HCT116 (cell line): ENCODE measurements around the gene SAP30L. TPM values are rescaled to one million over a fixed set of nuclear protein-coding genes. Genes with fewer than 3 reads are reported as not detected.

Experiments used
- ATAC-seq: fragments of 200-7000 bp; cut with Tn5 transposase; 2 replicates; pipeline ENCODE4 v1.9.1; 2020; ENCODE audit warnings: mild to moderate bottlenecking, moderate library complexity
- BruUV-seq: library from RNA; stranded (reverse); fragments of 400-500 nt; replicated peaks from 2 replicates; lab custom pipeline; 2021; lab: Mats Ljungman, UMichigan
- CTCF ChIA-PET: fragments of 300-600 bp; sonication (Branson Sonifier 250); formaldehyde crosslinking; loops from one replicate; lab custom pipeline; 2021; ENCODE audit warnings: antibody characterized with exemption; lab: Charles Lee
- POLR2A ChIA-PET: fragments of 300-600, 350-600 bp; sonication (Branson Sonifier 250); formaldehyde crosslinking; loops from one replicate; lab custom pipeline; 2021; ENCODE audit warnings: antibody characterized with exemption; lab: Charles Lee
- RAD21 ChIA-PET, 2 experiments: fragments of 300-600 bp; sonication (Branson Sonifier 250); formaldehyde crosslinking; loops; one replicate each; lab custom pipeline; 2023; ENCODE audit warnings: low total read pairs in 2 of 2; ENCODE audit not compliant: uncharacterized antibody in 2 of 2, unreplicated experiment in 2 of 2, low non-redundant PET in 1 of 2; lab: Charles Lee
- DNase-seq: peaks from one replicate; pipeline ENCODE4 v3.0.0-alpha.2; 2010; ENCODE audit warnings: low read depth, low spot score
- H2AFZ ChIP-seq: fragments of 200-600 bp; shearing (Covaris generic), sonication (generic); 2 replicates; pipeline ENCODE4 v1.6.1; 2017; ENCODE audit warnings: low read depth, mixed run types, mixed read lengths, antibody characterized with exemption, low read length; ENCODE audit not compliant: poor library complexity, severe bottlenecking
- H3K27ac ChIP-seq: 2 replicates; pipeline ENCODE4 v1.5.1; 2012; ENCODE audit warnings: low read depth, low read length
- H3K27me3 ChIP-seq: fragments of 200-600 bp; sonication (generic); 2 replicates; pipeline ENCODE4 v1.6.1; 2016; ENCODE audit warnings: mixed run types, low read length, mixed read lengths; ENCODE audit not compliant: insufficient read depth
- H3K36me3 ChIP-seq, 2 experiments: fragments of 200-500 bp in 1 of 2; fragments of 200-600 bp in 1 of 2; sonication (Bioruptor generic) in 1 of 2; sonication (generic) in 1 of 2; 2 replicates each; pipeline versions ENCODE4 v1.5.1 to v1.6.1; 2014 to 2016; ENCODE audit warnings: low read length in 2 of 2, inconsistent platforms in 1 of 2, mixed read lengths in 1 of 2, mixed run types in 1 of 2; ENCODE audit not compliant: insufficient read depth in 2 of 2, control insufficient read depth in 1 of 2
- H3K4me1 ChIP-seq, 2 experiments: fragments of 200-600 bp in 1 of 2; sonication (generic) in 1 of 2; 2 replicates each; pipeline versions ENCODE4 v1.5.1 to v1.6.1; 2012 to 2017; ENCODE audit warnings: low read length in 2 of 2, inconsistent platforms in 1 of 2, mild to moderate bottlenecking in 1 of 2, mixed read lengths in 1 of 2, mixed run types in 1 of 2, moderate library complexity in 1 of 2; ENCODE audit not compliant: insufficient read depth in 2 of 2, control insufficient read depth in 1 of 2
- H3K4me2 ChIP-seq: fragments of 200-600 bp; sonication (generic); 2 replicates; pipeline ENCODE4 v1.6.1; 2017; ENCODE audit warnings: mixed run types, low read length, mixed read lengths
- H3K4me3 ChIP-seq, 2 experiments: fragments of 200-600 bp in 1 of 2; sonication (generic) in 1 of 2; replicated peaks in 1 of 2; 2 replicates each; pipeline ENCODE4 v1.5.1; 2011 to 2016; ENCODE audit warnings: low read length in 2 of 2, control low read depth in 1 of 2, low read depth in 1 of 2, mild to moderate bottlenecking in 1 of 2, mixed read lengths in 1 of 2, mixed run types in 1 of 2
- H3K79me2 ChIP-seq: fragments of 200-600 bp; sonication (generic); 2 replicates; pipeline ENCODE4 v1.6.1; 2017; ENCODE audit warnings: mild to moderate bottlenecking, mixed run types, low read length, moderate library complexity, mixed read lengths; ENCODE audit not compliant: insufficient read depth
- H3K9ac ChIP-seq: fragments of 200-600 bp; sonication (generic); 2 replicates; pipeline ENCODE4 v1.6.1; 2016; ENCODE audit warnings: low read length, mixed read lengths
- H3K9me2 ChIP-seq: fragments of 200-600 bp; sonication (generic), shearing (Covaris generic); 2 replicates; pipeline ENCODE4 v1.6.1; 2017; ENCODE audit warnings: mixed run types, mild to moderate bottlenecking, moderate library complexity; ENCODE audit not compliant: insufficient read depth
- H3K9me3 ChIP-seq, 2 experiments: fragments of 200-500 bp in 1 of 2; fragments of 200-600 bp in 1 of 2; sonication (Bioruptor generic) in 1 of 2; sonication (generic) in 1 of 2; 2 replicates each; pipeline ENCODE4 v1.6.1; 2014 to 2017; ENCODE audit warnings: low read length in 2 of 2, mixed read lengths in 2 of 2, inconsistent platforms in 1 of 2, low read depth in 1 of 2, mild to moderate bottlenecking in 1 of 2, mixed run types in 1 of 2, moderate library complexity in 1 of 2; ENCODE audit not compliant: control insufficient read depth in 1 of 2, insufficient read depth in 1 of 2
- H4K20me1 ChIP-seq: fragments of 200-600 bp; sonication (generic), shearing (Covaris generic); 2 replicates; pipeline ENCODE4 v1.6.1; 2017; ENCODE audit warnings: mixed run types, mild to moderate bottlenecking, moderate library complexity; ENCODE audit not compliant: insufficient read depth
- CBX3 ChIP-seq: IDR thresholded peaks from 2 replicates; pipeline ENCODE4 v1.6.1; 2012; ENCODE audit warnings: low read depth
- ELF1 ChIP-seq: IDR thresholded peaks from 2 replicates; pipeline ENCODE4 v1.6.1; 2012; ENCODE audit warnings: low read depth, borderline replicate concordance
- POLR2A ChIP-seq: IDR thresholded peaks from 2 replicates; pipeline ENCODE4 v1.7.0; 2011; ENCODE audit warnings: borderline replicate concordance; ENCODE audit not compliant: insufficient read depth, insufficient read length; ENCODE audit errors: extremely low read depth
- SIN3A ChIP-seq: IDR thresholded peaks from 2 replicates; pipeline ENCODE4 v1.6.1; 2012; ENCODE audit warnings: low read depth
- SP1 ChIP-seq: IDR thresholded peaks from 2 replicates; pipeline ENCODE4 v1.6.1; 2012; ENCODE audit warnings: low read depth
- intact Hi-C: fragments of 100-400 bp; cut with micrococcal nuclease; formaldehyde crosslinking; loops from 2 replicates; pipeline ENCODE4 v1.10.0; 2022
- total RNA-seq: library from RNA; stranded (reverse); gene quantifications from one replicate; pipeline ENCODE4 v1.2.1, GENCODE V29; 2021; ENCODE audit not compliant: unreplicated experiment
- TF ChIP-seq, protein P1 (sequence below): IDR thresholded peaks from 2 replicates; pipeline ENCODE4 v1.6.1; 2012
- TF ChIP-seq, protein P2 (sequence below): IDR thresholded peaks from 2 replicates; pipeline ENCODE4 v1.6.1; 2011; ENCODE audit warnings: mild to moderate bottlenecking, low read length, moderate library complexity; ENCODE audit not compliant: insufficient replicate concordance; ENCODE audit errors: extremely low read depth
- TF ChIP-seq, protein P3 (sequence below): IDR thresholded peaks from 2 replicates; pipeline ENCODE4 v1.6.1; 2012; ENCODE audit warnings: low read depth
- TF ChIP-seq, protein P4 (sequence below), 3 experiments: fragments of 200-600 bp in 1 of 3; sonication (generic) in 1 of 3; IDR thresholded peaks in 2 of 3; conservative IDR thresholded peaks in 1 of 3; 2 replicates each; pipeline ENCODE4 v1.5.1; 2012 to 2017; ENCODE audit warnings: low read depth in 2 of 3, low read length in 2 of 3, antibody characterized with exemption in 1 of 3, borderline replicate concordance in 1 of 3, control low read depth in 1 of 3, mild to moderate bottlenecking in 1 of 3, mixed read lengths in 1 of 3, mixed run types in 1 of 3, moderate library complexity in 1 of 3; ENCODE audit not compliant: insufficient read depth in 1 of 3

The SAP30L gene
- total RNA-seq, 1 experiment from 2014 or later: 25.5 TPM

DNA sequence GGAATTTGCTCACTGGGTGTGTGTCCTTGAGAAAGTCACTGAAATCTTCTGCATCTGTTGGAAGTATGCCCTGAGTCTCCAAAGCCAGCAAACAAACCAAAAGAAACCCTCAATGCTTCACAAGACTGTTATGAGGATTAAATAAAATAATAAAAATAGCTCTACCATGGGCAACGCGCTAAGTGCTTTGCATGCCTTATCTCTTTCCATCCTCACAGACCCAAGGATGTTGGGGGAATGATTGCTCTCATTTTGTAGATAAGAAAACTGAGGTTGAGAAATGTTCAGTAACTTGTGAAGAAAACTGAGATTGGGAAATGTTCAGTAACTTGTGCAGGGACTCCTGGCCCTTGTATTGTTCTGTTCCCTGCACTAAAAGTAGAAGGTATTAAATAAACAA lies 24.3 kb downstream of the SAP30L start:
- TF ChIP-seq SIN3A (no peak), POLR2A (no peak), ELF1 (no peak), CBX3 (no peak), SP1 (no peak)
- TF ChIP-seq, protein P1, sequence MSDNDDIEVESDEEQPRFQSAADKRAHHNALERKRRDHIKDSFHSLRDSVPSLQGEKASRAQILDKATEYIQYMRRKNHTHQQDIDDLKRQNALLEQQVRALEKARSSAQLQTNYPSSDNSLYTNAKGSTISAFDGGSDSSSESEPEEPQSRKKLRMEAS: no peak
- TF ChIP-seq, protein P2, sequence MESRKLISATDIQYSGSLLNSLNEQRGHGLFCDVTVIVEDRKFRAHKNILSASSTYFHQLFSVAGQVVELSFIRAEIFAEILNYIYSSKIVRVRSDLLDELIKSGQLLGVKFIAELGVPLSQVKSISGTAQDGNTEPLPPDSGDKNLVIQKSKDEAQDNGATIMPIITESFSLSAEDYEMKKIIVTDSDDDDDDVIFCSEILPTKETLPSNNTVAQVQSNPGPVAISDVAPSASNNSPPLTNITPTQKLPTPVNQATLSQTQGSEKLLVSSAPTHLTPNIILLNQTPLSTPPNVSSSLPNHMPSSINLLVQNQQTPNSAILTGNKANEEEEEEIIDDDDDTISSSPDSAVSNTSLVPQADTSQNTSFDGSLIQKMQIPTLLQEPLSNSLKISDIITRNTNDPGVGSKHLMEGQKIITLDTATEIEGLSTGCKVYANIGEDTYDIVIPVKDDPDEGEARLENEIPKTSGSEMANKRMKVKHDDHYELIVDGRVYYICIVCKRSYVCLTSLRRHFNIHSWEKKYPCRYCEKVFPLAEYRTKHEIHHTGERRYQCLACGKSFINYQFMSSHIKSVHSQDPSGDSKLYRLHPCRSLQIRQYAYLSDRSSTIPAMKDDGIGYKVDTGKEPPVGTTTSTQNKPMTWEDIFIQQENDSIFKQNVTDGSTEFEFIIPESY: no peak
- TF ChIP-seq, protein P3, sequence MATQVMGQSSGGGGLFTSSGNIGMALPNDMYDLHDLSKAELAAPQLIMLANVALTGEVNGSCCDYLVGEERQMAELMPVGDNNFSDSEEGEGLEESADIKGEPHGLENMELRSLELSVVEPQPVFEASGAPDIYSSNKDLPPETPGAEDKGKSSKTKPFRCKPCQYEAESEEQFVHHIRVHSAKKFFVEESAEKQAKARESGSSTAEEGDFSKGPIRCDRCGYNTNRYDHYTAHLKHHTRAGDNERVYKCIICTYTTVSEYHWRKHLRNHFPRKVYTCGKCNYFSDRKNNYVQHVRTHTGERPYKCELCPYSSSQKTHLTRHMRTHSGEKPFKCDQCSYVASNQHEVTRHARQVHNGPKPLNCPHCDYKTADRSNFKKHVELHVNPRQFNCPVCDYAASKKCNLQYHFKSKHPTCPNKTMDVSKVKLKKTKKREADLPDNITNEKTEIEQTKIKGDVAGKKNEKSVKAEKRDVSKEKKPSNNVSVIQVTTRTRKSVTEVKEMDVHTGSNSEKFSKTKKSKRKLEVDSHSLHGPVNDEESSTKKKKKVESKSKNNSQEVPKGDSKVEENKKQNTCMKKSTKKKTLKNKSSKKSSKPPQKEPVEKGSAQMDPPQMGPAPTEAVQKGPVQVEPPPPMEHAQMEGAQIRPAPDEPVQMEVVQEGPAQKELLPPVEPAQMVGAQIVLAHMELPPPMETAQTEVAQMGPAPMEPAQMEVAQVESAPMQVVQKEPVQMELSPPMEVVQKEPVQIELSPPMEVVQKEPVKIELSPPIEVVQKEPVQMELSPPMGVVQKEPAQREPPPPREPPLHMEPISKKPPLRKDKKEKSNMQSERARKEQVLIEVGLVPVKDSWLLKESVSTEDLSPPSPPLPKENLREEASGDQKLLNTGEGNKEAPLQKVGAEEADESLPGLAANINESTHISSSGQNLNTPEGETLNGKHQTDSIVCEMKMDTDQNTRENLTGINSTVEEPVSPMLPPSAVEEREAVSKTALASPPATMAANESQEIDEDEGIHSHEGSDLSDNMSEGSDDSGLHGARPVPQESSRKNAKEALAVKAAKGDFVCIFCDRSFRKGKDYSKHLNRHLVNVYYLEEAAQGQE: no peak
- TF ChIP-seq, protein P4, sequence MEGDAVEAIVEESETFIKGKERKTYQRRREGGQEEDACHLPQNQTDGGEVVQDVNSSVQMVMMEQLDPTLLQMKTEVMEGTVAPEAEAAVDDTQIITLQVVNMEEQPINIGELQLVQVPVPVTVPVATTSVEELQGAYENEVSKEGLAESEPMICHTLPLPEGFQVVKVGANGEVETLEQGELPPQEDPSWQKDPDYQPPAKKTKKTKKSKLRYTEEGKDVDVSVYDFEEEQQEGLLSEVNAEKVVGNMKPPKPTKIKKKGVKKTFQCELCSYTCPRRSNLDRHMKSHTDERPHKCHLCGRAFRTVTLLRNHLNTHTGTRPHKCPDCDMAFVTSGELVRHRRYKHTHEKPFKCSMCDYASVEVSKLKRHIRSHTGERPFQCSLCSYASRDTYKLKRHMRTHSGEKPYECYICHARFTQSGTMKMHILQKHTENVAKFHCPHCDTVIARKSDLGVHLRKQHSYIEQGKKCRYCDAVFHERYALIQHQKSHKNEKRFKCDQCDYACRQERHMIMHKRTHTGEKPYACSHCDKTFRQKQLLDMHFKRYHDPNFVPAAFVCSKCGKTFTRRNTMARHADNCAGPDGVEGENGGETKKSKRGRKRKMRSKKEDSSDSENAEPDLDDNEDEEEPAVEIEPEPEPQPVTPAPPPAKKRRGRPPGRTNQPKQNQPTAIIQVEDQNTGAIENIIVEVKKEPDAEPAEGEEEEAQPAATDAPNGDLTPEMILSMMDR (IDR thresholded peaks at IDR 0.05 in 2 of 3, conservative IDR thresholded peaks at IDR 0.05 in 1 of 3; ENCODE audit: borderline replicate concordance in 1 of 3, insufficient read depth in 1 of 3, low read depth in 2 of 3, low read length in 2 of 3): no peak
- ChIA-PET POLR2A (no interaction called here), CTCF (interaction anchor here (0.9 kb wide), 1 partner anchor 51 kb away, joined by 3 read pairs; no protein-coding TSS in a partner anchor), RAD21 (no interaction called here)
- Histone ChIP-seq H3K9ac (no peak overlapping the region), H2AFZ (no peak overlapping the region), H3K27me3 (no peaks in the 10 kb centered on the region), H3K9me3 (no peaks in the 10 kb centered on the region), H3K4me3 (no peak overlapping the region), H3K79me2 (no peaks in the 10 kb centered on the region), H3K27ac (no peak overlapping the region), H3K36me3 (no peaks in the 10 kb centered on the region), H3K4me1 (peaks cover 2% of the 10 kb centered on the region in 2 experiments; a peak in 3 of 4 replicates), H3K4me2 (no peak overlapping the region), H3K9me2 (no peaks in the 10 kb centered on the region), H4K20me1 (no peaks in the 10 kb centered on the region)
- no peak for DNase-seq
- no peak for ATAC-seq
- intact Hi-C loops: no loop called here
- no TSS peak for BruUV-seq
